ENCODE data around the gene AMOT. TPM values are rescaled to one million over a fixed set of nuclear protein-coding genes. Genes with fewer than 3 reads are reported as not detected.

Gene AMOT
- total RNA-seq, 4 donors from 2014 or later = 2.5 to 9.3 (median 7.1) TPM

- no peak overlapping the region for H3K27ac ChIP-seq
- TF ChIP-seq CTCF (IDR thresholded peaks at IDR 0.05) (no peak), POLR2A (IDR thresholded peaks at IDR 0.05) (no peak)
- H3K36me3 ChIP-seq = no peaks in the 10 kb centered on the region
- no peak for DNase-seq
- no peak overlapping the region for H3K4me3 ChIP-seq
- no peaks in the 10 kb centered on the region for H3K9me3 ChIP-seq
- intact Hi-C loops (cut with DNase I) = no loop called here
- 73 to 88% methylated on average over 1 of the region's 1 CpG for WGBS, 2 donors
- H3K27me3 ChIP-seq = peaks cover 0 to 5% (median under 1%) of the 10 kb centered on the region in 4 donors
- no peaks in the 10 kb centered on the region for H3K4me1 ChIP-seq
These were observed 38.1 kb downstream of the AMOT start for GRCh38 chrX:112802541-112802940.

- Histone ChIP-seq H3K36me3 (no peaks in the 10 kb centered on the region), H3K27me3 (peaks cover 0 to 5% (median 2%) of the 10 kb centered on the region in 4 donors), H3K9me3 (no peaks in the 10 kb centered on the region), H3K4me1 (no peaks in the 10 kb centered on the region), H3K27ac (no peak overlapping the region), H3K4me3 (no peak overlapping the region)
- intact Hi-C loops (cut with DNase I) = no loop called here
- DNase-seq = no peak
- no peak for TF ChIP-seq CTCF (IDR thresholded peaks at IDR 0.05)
- no peak for TF ChIP-seq POLR2A (IDR thresholded peaks at IDR 0.05)
- WGBS, 2 donors = 77 to 97% methylated on average over 8 to 11 of the region's 12 CpGs
These were observed 39.5 kb downstream of the AMOT start for GRCh38 chrX:112800971-112801775.

- H3K27ac ChIP-seq = no peak overlapping the region
- H3K27me3 ChIP-seq = peaks cover 0 to 5% (median 2%) of the 10 kb centered on the region in 4 donors
- no peak overlapping the region for H3K4me3 ChIP-seq
- no peaks in the 10 kb centered on the region for H3K9me3 ChIP-seq
- no peaks in the 10 kb centered on the region for H3K36me3 ChIP-seq
- WGBS, 2 donors = 88 to 100% methylated on average over 1 of the region's 1 CpG
- DNase-seq = no peak
- no peaks in the 10 kb centered on the region for H3K4me1 ChIP-seq
- intact Hi-C loops (cut with DNase I) = no loop called here
- no peak for TF ChIP-seq CTCF (IDR thresholded peaks at IDR 0.05)
These were observed 41.2 kb downstream of the AMOT start for GRCh38 chrX:112799425-112799824.

GRCh38 chrX:112798736-112799135 lies 41.9 kb downstream of the AMOT start:
- Histone ChIP-seq H3K27me3 (peaks cover 0 to 5% (median 2%) of the 10 kb centered on the region in 4 donors), H3K27ac (no peak overlapping the region), H3K36me3 (no peaks in the 10 kb centered on the region), H3K4me3 (no peak overlapping the region), H3K9me3 (no peaks in the 10 kb centered on the region), H3K4me1 (no peaks in the 10 kb centered on the region)
- intact Hi-C loops (cut with DNase I) = no loop called here
- TF ChIP-seq CTCF (IDR thresholded peaks at IDR 0.05) (no peak), POLR2A (IDR thresholded peaks at IDR 0.05) (no peak)
- WGBS, 2 donors = 55 to 83% methylated on average over 2 of the region's 2 CpGs
- DNase-seq = no peak

GRCh38 chrX:112789931-112790330 lies 50.7 kb downstream of the AMOT start:
- no peak for TF ChIP-seq POLR2A (IDR thresholded peaks at IDR 0.05)
- 77 to 89% methylated on average over 3 to 4 of the region's 4 CpGs for WGBS, 2 donors

More at GRCh38 chrX:112789931-112790330, 50.7 kb downstream of the AMOT start:
- intact Hi-C loops (cut with DNase I) = no loop called here
- DNase-seq = no peak
- no peaks in the 10 kb centered on the region for H3K9me3 ChIP-seq
- H3K27me3 ChIP-seq = no peaks in the 10 kb centered on the region
- H3K27ac ChIP-seq = no peak overlapping the region
- H3K4me1 ChIP-seq = no peaks in the 10 kb centered on the region
- H3K4me3 ChIP-seq = no peak overlapping the region
- H3K36me3 ChIP-seq = peaks cover 0 to 10% (median 0%) of the 10 kb centered on the region in 3 donors
